HG03457 (cell line): ENCODE data around the gene ECEL1.
"Not testable (repeated sequence)": the region's sequence is repeated elsewhere in the genome, so short reads cannot be mapped to it uniquely, and the experiment has no call there.

Source experiments
- ATAC-seq: cut with Tn5 transposase; IDR thresholded peaks from one replicate; pipeline ENCODE4 v1.9.1; 2021; ENCODE audit warnings: moderate number of reproducible peaks; ENCODE audit not compliant: unreplicated experiment

ECEL1 gene, protein sequence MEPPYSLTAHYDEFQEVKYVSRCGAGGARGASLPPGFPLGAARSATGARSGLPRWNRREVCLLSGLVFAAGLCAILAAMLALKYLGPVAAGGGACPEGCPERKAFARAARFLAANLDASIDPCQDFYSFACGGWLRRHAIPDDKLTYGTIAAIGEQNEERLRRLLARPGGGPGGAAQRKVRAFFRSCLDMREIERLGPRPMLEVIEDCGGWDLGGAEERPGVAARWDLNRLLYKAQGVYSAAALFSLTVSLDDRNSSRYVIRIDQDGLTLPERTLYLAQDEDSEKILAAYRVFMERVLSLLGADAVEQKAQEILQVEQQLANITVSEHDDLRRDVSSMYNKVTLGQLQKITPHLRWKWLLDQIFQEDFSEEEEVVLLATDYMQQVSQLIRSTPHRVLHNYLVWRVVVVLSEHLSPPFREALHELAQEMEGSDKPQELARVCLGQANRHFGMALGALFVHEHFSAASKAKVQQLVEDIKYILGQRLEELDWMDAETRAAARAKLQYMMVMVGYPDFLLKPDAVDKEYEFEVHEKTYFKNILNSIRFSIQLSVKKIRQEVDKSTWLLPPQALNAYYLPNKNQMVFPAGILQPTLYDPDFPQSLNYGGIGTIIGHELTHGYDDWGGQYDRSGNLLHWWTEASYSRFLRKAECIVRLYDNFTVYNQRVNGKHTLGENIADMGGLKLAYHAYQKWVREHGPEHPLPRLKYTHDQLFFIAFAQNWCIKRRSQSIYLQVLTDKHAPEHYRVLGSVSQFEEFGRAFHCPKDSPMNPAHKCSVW

GRCh38 chr2:232487385-232488096 lies at the start of gene ECEL1:
ECEL1 (minus strand) TSS chr2:232487834; CDS start chr2:232486653, 1,181 bp downstream.
- ATAC-seq, result no peak

- no peak for ATAC-seq
Observed at GRCh38 chr2:232537079-232537478, 49.4 kb upstream of the ECEL1 start.

DNA sequence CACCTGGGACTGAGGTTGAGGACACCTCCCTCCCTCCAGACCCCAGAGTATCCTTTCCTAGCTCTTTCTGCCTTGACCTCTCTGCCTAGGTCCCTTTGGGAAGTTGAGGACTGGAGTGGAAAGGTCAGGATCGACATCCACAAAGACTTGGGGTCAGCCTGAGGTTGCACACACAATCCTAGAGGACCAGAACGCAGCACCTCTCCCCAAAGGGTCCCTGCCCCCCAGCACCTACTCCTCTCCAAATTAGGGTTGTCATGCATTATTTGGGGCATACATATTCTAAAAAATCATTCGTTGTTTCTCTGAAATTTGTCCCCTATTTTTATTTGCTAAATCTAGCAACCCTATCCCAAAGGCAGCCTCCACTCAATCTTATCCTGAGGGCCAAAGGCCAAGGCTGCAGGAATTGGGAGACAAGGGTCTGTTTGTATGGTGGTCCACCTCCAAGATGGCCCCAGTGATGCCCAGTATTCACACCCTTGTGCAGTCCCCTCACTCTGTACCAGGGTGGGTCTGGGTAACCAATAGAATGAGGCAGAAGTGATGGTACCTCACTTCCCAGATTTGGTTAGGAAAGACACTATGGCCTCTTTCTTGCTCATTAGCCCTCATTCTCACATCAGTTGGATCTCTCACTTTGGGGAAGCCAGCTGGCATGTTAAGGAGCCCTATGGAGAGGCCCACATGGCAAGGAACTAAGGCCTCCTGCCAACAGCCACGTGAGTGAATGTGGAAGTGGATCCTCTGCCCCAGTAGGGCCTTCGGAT lies 48.3 kb upstream of the ECEL1 start:
- ATAC-seq, result no peak

- ATAC-seq, result no peak
Observed at GRCh38 chr2:232534940-232535651, 47.5 kb upstream of the ECEL1 start.

- no peak for ATAC-seq
Observed at GRCh38 chr2:232533944-232534710, 46.5 kb upstream of the ECEL1 start.

DNA sequence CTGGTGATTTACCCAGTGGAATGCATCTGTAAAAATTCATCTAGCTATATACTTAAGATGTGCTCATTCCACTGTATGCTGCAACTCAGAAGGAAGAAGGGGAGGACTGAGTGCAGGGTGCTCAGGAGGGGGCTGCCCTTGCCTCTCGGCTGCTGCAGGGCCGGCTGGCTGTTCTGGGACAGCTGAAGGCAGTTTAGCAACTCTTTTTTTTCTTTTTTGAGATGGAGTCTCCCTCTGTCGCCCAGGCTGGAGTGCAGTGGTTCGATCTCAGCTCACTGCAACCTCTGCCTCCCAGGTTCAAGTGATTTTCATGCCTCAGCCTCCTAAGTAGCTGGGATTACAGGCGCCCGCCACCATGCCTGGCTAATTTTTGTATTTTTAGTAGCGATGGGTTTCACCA lies 45.2 kb upstream of the ECEL1 start:
- ATAC-seq, result not testable (repeated sequence)

DNA sequence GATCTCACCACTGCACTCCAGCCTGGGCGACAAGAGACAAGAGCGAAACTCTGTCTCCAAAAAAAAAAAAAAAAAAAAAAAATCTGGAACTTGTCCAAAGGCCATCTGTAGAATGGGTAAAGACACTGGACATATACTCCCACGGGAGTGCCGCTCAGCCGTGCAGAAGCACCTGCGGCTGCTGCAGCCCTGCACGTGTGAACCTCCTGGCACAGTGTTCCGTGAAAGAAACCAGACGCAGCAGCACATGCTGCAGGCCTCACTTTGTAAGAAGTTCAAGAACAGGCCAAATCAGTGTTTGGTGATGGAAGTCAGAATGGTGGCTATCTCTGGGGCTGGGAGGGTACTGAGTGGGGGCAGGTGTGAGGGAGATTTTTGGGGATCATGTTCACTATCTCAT lies 44.8 kb upstream of the ECEL1 start:
- ATAC-seq, result no peak

- no peak for ATAC-seq
Observed at GRCh38 chr2:232530626-232531260, 43.1 kb upstream of the ECEL1 start.

DNA sequence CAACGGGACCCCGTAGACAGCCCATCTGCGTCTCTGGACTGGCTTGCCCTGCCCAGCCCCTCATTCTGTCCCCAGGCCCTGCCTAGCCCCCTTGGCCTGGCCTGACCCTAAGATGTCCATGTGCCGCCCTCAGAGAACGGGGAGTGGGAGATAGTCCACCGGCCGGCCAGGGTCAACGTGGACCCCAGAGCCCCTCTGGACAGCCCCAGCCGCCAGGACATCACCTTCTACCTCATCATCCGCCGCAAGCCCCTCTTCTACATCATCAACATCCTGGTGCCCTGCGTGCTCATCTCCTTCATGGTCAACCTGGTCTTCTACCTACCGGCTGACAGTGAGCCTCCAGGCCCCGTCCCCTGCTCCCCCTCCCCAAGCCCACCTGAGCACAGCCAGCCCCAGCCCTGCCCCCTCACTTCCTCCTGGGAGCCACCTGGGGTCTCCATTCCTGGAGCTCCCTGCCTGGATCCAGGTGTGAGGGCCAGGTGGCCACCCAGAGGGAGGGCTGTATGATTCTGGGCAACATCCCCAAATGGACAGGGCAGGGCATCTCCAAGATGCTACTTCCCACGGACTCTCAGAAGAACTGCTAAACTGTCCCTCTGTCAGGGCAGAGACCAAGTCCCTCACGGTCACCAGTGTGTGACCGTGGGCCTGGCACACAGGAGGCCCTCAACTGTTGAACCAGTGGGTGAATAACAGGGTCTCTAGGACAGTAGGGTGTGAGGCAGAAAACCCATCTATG lies 42.3 kb upstream of the ECEL1 start:
- ATAC-seq, result no peak

- no peak for ATAC-seq
Observed at GRCh38 chr2:232528746-232529460, 41.3 kb upstream of the ECEL1 start.

DNA sequence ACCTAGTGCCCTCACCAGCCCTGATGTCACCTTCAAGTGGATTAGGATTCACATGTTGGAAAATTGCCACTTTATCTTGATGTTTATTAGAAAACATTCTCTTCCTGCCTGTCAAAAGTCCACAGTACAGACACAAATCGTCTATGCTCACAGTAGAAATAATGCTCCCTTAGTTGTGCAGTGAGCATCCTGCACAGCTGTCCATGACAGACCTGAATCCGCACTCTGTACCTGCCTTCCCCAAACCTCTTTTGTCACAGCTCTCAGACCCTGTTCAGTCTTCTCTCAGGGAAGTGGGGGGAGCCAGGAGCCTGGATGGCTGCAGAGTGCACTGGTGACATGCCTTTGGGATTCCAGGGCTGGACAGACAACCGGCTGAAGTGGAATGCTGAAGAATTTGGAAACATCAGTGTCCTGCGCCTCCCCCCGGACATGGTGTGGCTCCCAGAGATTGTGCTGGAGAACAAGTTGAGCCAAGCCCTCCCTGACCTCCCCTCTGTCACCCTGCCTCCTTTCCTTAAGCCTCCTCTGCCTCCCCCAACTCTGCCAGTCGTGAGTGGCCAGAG lies 40.4 kb upstream of the ECEL1 start:
- ATAC-seq, result no peak

DNA sequence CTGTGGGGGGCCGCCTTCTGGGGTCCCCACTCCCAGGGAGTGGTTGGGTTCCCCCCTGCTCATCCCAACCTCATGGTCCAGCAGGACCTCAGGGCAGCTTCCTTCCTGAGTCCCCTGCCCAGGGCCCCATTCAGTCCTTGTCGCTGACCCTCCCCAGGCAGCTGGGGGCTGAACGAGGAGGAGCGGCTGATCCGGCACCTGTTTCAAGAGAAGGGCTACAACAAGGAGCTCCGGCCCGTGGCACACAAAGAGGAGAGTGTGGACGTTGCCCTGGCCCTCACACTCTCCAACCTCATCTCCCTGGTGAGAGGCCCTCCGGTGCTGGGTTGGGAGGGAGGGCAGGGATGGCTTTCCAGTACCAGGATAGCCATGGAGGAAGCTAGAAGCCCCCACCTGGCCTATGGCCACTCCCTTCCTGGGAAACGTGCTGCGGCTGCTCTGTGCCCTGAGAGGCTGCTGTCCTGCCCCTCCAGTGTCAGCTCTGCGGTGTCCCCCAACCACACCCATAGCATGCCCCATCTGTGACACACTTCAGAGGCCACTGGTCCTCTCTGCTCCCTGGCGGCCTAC lies 38.8 kb upstream of the ECEL1 start:
- ATAC-seq, result no peak

DNA sequence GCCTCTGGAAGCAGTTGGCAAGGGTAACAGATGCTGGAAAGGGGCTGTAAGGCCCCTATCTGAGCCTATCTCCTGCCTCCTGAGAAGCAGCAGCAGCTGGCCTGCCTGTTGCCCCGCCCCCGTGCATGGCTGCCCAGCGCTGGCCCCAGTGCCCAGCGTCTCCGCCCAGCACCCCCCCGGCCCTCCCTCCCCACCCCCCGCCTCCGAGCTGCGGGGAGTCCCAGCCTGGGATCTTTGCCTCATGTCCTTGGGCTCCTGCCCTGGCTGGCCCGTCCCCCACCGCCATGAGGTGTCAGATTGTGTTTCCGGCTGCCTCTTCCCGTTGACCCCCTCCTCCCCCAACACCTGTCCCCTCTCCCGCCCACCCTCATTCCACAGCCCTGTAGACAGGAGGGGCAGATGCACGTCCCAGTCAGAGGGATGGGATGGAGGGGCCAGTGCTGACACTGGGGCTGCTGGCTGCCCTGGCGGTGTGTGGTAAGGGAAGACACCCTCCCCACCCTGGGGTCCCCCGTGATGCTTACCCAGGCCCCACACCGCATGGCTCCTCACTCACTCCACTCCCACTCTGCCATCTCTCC lies 38.2 kb upstream of the ECEL1 start, which contains the start of gene CHRND:
TSS of gene CHRND (plus strand) at position 370 of the 581 bp plus-strand sequence. CDS start at position 426, 56 bp downstream.
- ATAC-seq, result no peak

GRCh38 chr2:232525199-232525598 lies 37.6 kb upstream of the ECEL1 start:
- no peak for ATAC-seq

GRCh38 chr2:232524771-232525170 lies 37.1 kb upstream of the ECEL1 start:
- ATAC-seq, result no peak
